Mesenchymal stem cell (in vitro differentiated cells and primary cell): ENCODE results near the gene TTLL1.

Source experiments
- DNase-seq: peaks from one replicate; pipeline ENCODE4 v3.0.0-alpha.2; 2013
- H2AFZ ChIP-seq: one replicate; pipeline ENCODE4 v1.6.1; 2013; ENCODE audit warnings: low read depth, mild to moderate bottlenecking, control low read depth, inconsistent platforms, low read length, moderate library complexity
- H2AK5ac ChIP-seq: 2 replicates; pipeline ENCODE4 v1.6.1; 2013; ENCODE audit warnings: low read length, moderate library complexity, mild to moderate bottlenecking, inconsistent platforms; ENCODE audit not compliant: severe bottlenecking
- H2BK120ac ChIP-seq: one replicate; pipeline ENCODE4 v1.6.1; 2013; ENCODE audit warnings: low read depth, mild to moderate bottlenecking, inconsistent platforms, low read length, moderate library complexity
- H2BK12ac ChIP-seq, 2 experiments: one replicate each; pipeline ENCODE4 v1.6.1; 2013; ENCODE audit warnings: inconsistent platforms in 2 of 2, low read length in 2 of 2, mild to moderate bottlenecking in 2 of 2, moderate library complexity in 2 of 2, control low read depth in 1 of 2
- H2BK15ac ChIP-seq: one replicate; pipeline ENCODE4 v1.6.1; 2013; ENCODE audit warnings: mild to moderate bottlenecking, low read depth, inconsistent platforms; ENCODE audit not compliant: poor library complexity, severe bottlenecking
- H2BK5ac ChIP-seq: 2 replicates; pipeline ENCODE4 v1.6.1; 2013; ENCODE audit warnings: low read depth, mild to moderate bottlenecking, low read length, control low read depth, inconsistent platforms; ENCODE audit not compliant: poor library complexity, severe bottlenecking
- H3K14ac ChIP-seq, 2 experiments: one replicate each; pipeline ENCODE4 v1.6.1; 2013; ENCODE audit warnings: inconsistent platforms in 2 of 2, low read length in 2 of 2, control low read depth in 1 of 2, mild to moderate bottlenecking in 1 of 2, moderate library complexity in 1 of 2
- H3K18ac ChIP-seq, 2 experiments: one replicate each; pipeline ENCODE4 v1.6.1; 2013; ENCODE audit warnings: inconsistent platforms in 2 of 2, low read length in 2 of 2, control low read depth in 1 of 2, low read depth in 1 of 2, mild to moderate bottlenecking in 1 of 2
- H3K23ac ChIP-seq, 2 experiments: one replicate each; pipeline ENCODE4 v1.6.1; 2013; ENCODE audit warnings: inconsistent platforms in 2 of 2, low read length in 2 of 2, mild to moderate bottlenecking in 2 of 2, moderate library complexity in 2 of 2, control low read depth in 1 of 2
- H3K27ac ChIP-seq: 2 replicates; pipeline ENCODE4 v1.5.1; 2013; ENCODE audit warnings: mild to moderate bottlenecking, moderate library complexity, low read length, control low read depth, inconsistent platforms; ENCODE audit not compliant: poor library complexity, severe bottlenecking
- H3K27me3 ChIP-seq, 2 experiments: 2 replicates each; pipeline versions ENCODE4 v1.6.1 to v1.7.0; 2013; ENCODE audit warnings: low read length in 2 of 2, mild to moderate bottlenecking in 2 of 2, moderate library complexity in 2 of 2, control low read depth in 1 of 2, inconsistent platforms in 1 of 2; ENCODE audit not compliant: control insufficient read depth in 1 of 2, insufficient read depth in 1 of 2
- H3K36me3 ChIP-seq, 2 experiments: 2 replicates each; pipeline versions ENCODE4 v1.6.1 to v1.7.0; 2013; ENCODE audit warnings: low read length in 2 of 2, control low read depth in 1 of 2, inconsistent platforms in 1 of 2, low read depth in 1 of 2, mild to moderate bottlenecking in 1 of 2; ENCODE audit not compliant: insufficient read depth in 2 of 2, control insufficient read depth in 1 of 2
- H3K4ac ChIP-seq, 2 experiments: one replicate each; pipeline ENCODE4 v1.6.1; 2013; ENCODE audit warnings: inconsistent platforms in 2 of 2, low read length in 2 of 2, mild to moderate bottlenecking in 2 of 2, moderate library complexity in 2 of 2, control low read depth in 1 of 2, low read depth in 1 of 2
- H3K4me1 ChIP-seq: 2 replicates; pipeline ENCODE4 v1.6.1; 2013; ENCODE audit warnings: low read depth, low read length, control low read depth; ENCODE audit not compliant: control insufficient read depth, insufficient read depth
- H3K4me2 ChIP-seq: 2 replicates; pipeline ENCODE4 v1.6.1; 2013; ENCODE audit warnings: low read length, mild to moderate bottlenecking, inconsistent platforms; ENCODE audit not compliant: poor library complexity, severe bottlenecking
- H3K4me3 ChIP-seq, 2 experiments: 2 replicates each; pipeline versions ENCODE4 v1.5.1 to v1.7.0; 2013; ENCODE audit warnings: low read length in 2 of 2, mild to moderate bottlenecking in 2 of 2, control low read depth in 1 of 2, low read depth in 1 of 2; ENCODE audit not compliant: insufficient read depth in 1 of 2
- H3K79me1 ChIP-seq: replicated peaks from 2 replicates; pipeline ENCODE4 v1.6.1; 2013; ENCODE audit warnings: mild to moderate bottlenecking, control low read depth, low read length, inconsistent platforms; ENCODE audit not compliant: poor library complexity, severe bottlenecking
- H3K9ac ChIP-seq: 2 replicates; pipeline ENCODE4 v1.7.0; 2013; ENCODE audit warnings: mild to moderate bottlenecking, low read length, moderate library complexity
- H3K9me3 ChIP-seq: 2 replicates; pipeline ENCODE4 v1.7.0; 2013; ENCODE audit warnings: mild to moderate bottlenecking, low read length; ENCODE audit not compliant: control insufficient read depth
- H4K8ac ChIP-seq: one replicate; pipeline ENCODE4 v1.6.1; 2013; ENCODE audit warnings: inconsistent platforms, mild to moderate bottlenecking, low read length, moderate library complexity
- H4K91ac ChIP-seq: one replicate; pipeline ENCODE4 v1.6.1; 2013; ENCODE audit warnings: mild to moderate bottlenecking, low read length, inconsistent platforms
- WGBS: methylation state at CpG from one replicate; pipeline ENCODE4 v1.1.7; 2013; ENCODE audit warnings: mixed read lengths; 5-methylcytosine and 5-hydroxymethylcytosine counted together

The TTLL1 gene

DNA sequence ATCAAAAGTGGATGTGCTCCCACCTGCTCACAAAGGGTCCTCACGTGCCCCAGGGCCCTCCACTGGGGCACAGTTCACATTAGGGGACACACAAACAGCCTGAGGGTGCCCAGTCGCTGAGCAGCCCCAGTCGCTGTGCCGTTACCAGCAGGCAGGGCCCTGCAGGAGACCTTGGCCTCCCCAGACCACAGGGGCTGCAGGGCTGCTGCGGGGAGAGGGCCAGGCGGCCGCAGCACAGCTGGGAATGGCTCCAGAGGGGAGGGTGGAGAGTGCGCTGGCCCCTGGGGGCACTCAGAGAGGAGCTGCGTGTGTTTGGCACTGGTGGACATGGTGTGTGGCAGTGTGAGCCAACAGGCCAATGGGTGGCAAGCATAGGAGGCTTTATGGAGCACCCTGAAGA is 53.9 kb downstream of the TTLL1 start:
- no peak overlapping the region for H2BK12ac ChIP-seq
- no peak overlapping the region for H4K8ac ChIP-seq
- DNase-seq: no peak
- H3K4me2 ChIP-seq: no peak overlapping the region
- 90% methylated on average over 9 of the region's 9 CpGs for WGBS
- H4K91ac ChIP-seq: no peak overlapping the region
- no peak overlapping the region for H2AFZ ChIP-seq
- H3K9me3 ChIP-seq: no peaks in the 10 kb centered on the region
- no peak overlapping the region for H2BK120ac ChIP-seq
- H2AK5ac ChIP-seq: no peak overlapping the region
- H2BK15ac ChIP-seq: no peak overlapping the region
- H3K27me3 ChIP-seq: no peaks in the 10 kb centered on the region
- H2BK5ac ChIP-seq: no peak overlapping the region
- no peaks in the 10 kb centered on the region for H3K79me1 ChIP-seq
- no peak overlapping the region for H3K14ac ChIP-seq
- H3K27ac ChIP-seq: no peak overlapping the region
- H3K4me3 ChIP-seq: no peak overlapping the region
- peaks cover 16% of the 10 kb centered on the region for H3K4me1 ChIP-seq
- H3K18ac ChIP-seq: no peak overlapping the region
- H3K9ac ChIP-seq: no peak overlapping the region
- no peak overlapping the region for H3K23ac ChIP-seq
- no peak overlapping the region for H3K4ac ChIP-seq
- H3K36me3 ChIP-seq: peaks cover 0 to 4% of the 10 kb centered on the region in 2 experiments

DNA sequence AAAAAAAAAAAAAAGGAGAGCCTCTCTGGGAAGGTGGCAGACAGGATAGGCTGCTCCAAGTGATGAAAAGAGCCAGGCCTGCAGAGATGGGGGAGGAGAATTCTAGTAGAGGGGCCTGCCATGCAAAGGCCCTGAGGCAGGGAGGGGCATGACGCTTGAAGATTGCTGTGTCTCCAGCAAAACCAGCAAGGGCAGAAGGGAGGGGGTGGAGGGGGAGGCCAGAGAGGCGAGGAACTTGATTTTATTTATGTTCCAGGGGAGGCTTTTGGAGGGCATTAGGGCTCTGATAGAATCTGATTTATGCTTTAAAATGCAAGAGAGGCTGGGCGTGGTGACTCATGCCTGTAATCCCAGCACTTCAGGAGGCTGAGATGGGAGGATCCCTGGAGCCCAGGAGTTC is 57.6 kb downstream of the TTLL1 start:
- 37% methylated on average over 2 of the region's 3 CpGs for WGBS
- H3K4ac ChIP-seq: no peak overlapping the region
- peaks cover 13% of the 10 kb centered on the region for H3K4me1 ChIP-seq
- H3K23ac ChIP-seq: no peak overlapping the region
- H4K8ac ChIP-seq: no peak overlapping the region
- no peak overlapping the region for H2BK5ac ChIP-seq
- no peak overlapping the region for H3K18ac ChIP-seq
- no peak overlapping the region for H2BK120ac ChIP-seq
- H3K4me3 ChIP-seq: no peak overlapping the region
- H3K27me3 ChIP-seq: no peaks in the 10 kb centered on the region
- no peak overlapping the region for H3K14ac ChIP-seq
- H4K91ac ChIP-seq: no peak overlapping the region
- no peaks in the 10 kb centered on the region for H3K9me3 ChIP-seq
- no peaks in the 10 kb centered on the region for H3K79me1 ChIP-seq
- no peak overlapping the region for H3K9ac ChIP-seq
- no peak overlapping the region for H2AK5ac ChIP-seq
- peaks cover 0 to 7% of the 10 kb centered on the region in 2 experiments for H3K36me3 ChIP-seq
- no peak overlapping the region for H2AFZ ChIP-seq
- H2BK12ac ChIP-seq: no peak overlapping the region
- no peak overlapping the region for H2BK15ac ChIP-seq
- DNase-seq: peak; percentile 31
- no peak overlapping the region for H3K4me2 ChIP-seq
- no peak overlapping the region for H3K27ac ChIP-seq

- no peak for DNase-seq
Observed at GRCh38 chr22:43018615-43019014, 70.6 kb downstream of the TTLL1 start.

DNA sequence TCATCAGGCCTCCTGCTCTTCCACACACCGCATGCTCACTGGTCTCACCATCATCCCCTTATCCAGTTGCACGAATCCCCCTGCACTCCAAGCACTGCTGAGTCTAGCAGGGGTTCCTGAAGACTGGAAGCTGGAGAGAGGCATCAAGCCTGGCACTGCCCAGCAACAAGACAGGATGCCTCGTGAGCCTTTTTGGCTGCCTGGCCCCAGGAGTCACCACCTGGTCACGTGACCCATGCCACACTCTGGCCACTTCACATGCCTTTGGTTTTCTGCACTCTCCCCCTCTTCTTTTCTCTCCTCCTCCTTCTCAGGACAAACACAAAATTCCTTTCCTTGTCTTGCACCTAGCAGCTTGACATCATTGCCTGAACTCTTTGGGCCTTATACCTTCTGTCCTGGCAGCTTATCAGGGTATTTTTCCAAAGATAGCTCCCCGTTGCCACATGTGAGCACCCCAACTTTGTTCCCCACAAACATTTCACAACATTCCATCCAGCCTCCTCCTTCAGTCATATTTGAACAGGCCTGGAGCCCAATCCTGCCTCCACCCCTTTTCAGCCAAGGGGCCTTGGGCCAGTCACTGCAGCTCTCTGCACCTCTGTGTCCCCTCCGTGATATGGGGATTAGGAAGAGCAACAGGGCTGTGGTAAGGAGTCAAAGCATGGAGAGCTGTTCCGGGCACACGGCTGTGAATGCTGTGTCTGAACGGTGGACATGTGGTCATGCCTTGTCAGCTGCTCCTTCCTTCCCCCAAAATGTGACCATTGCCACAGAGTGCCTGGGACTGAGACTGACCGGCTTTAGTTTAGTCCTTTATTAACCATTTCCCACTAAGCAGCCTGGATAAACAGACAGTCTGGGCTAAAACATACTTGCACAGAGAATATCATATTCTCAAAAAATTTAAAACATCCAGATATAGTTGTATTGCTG is 71.4 kb downstream of the TTLL1 start:
- H3K4ac ChIP-seq: no peak overlapping the region

More at GRCh38 chr22:43018615-43019014, 70.6 kb downstream of the TTLL1 start:
- Histone ChIP-seq H2AFZ (no peak overlapping the region), H2BK5ac (no peak overlapping the region), H3K9ac (no peak overlapping the region), H2BK15ac (no peak overlapping the region), H3K27me3 (no peaks in the 10 kb centered on the region), H3K14ac (no peak overlapping the region), H2AK5ac (no peak overlapping the region), H3K9me3 (no peaks in the 10 kb centered on the region), H4K8ac (no peak overlapping the region), H3K4ac (no peak overlapping the region), H3K4me3 (no peak overlapping the region), H3K18ac (no peak overlapping the region), H3K4me2 (no peak overlapping the region), H3K23ac (no peak overlapping the region), H2BK12ac (no peak overlapping the region), H3K27ac (peak overlapping the region; percentile 73), H2BK120ac (no peak overlapping the region), H3K36me3 (no peaks in the 10 kb centered on the region), H3K79me1 (no peaks in the 10 kb centered on the region), H4K91ac (no peak overlapping the region), H3K4me1 (peaks cover 20% of the 10 kb centered on the region)
- WGBS: 86% methylated on average over 6 of the region's 6 CpGs

More for the DNA sequence above, 71.4 kb downstream of the TTLL1 start:
- Histone ChIP-seq H2BK5ac (no peak overlapping the region), H2BK12ac (no peak overlapping the region), H3K4me2 (no peak overlapping the region), H3K9ac (no peak overlapping the region), H3K79me1 (no peaks in the 10 kb centered on the region), H3K14ac (no peak overlapping the region), H4K8ac (no peak overlapping the region), H2BK120ac (no peak overlapping the region), H4K91ac (no peak overlapping the region), H2AK5ac (no peak overlapping the region), H3K18ac (no peak overlapping the region), H3K23ac (no peak overlapping the region), H3K27me3 (no peaks in the 10 kb centered on the region), H3K4me1 (peaks cover 21% of the 10 kb centered on the region), H2AFZ (no peak overlapping the region), H3K27ac (peak overlapping the region; percentile 48), H3K9me3 (no peaks in the 10 kb centered on the region), H2BK15ac (no peak overlapping the region), H3K4me3 (no peak overlapping the region), H3K36me3 (no peaks in the 10 kb centered on the region)
- DNase-seq: no peak
- 92% methylated on average over 10 of the region's 10 CpGs for WGBS
